SU-DHL-6 (cell line): ENCODE measurements around the gene P3H3.

Source experiments
- H2AFZ ChIP-seq: fragments of 200-600 bp; sonication (generic); 2 replicates; pipeline ENCODE4 v1.6.1; 2014; ENCODE audit warnings: low read depth, mild to moderate bottlenecking, moderate library complexity, mixed read lengths, antibody characterized with exemption, low read length; ENCODE audit not compliant: severe bottlenecking
- H3F3A ChIP-seq: fragments of 200-600 bp; shearing (Covaris generic); 2 replicates; pipeline ENCODE4 v1.6.0; 2016; ENCODE audit warnings: antibody characterized with exemption, mild to moderate bottlenecking; ENCODE audit not compliant: insufficient read depth
- H3K27ac ChIP-seq: fragments of 200-600 bp; sonication (generic); 2 replicates; pipeline ENCODE4 v1.5.1; 2016; ENCODE audit warnings: low read depth, mild to moderate bottlenecking, low read length, moderate library complexity, mixed read lengths
- H3K27me3 ChIP-seq: fragments of 200-600 bp; sonication (generic), shearing (Covaris generic); 2 replicates; pipeline ENCODE4 v1.6.0; 2014; ENCODE audit warnings: mild to moderate bottlenecking, low read length
- H3K36me3 ChIP-seq: fragments of 200-600 bp; sonication (generic); 2 replicates; pipeline ENCODE4 v1.6.1; 2014; ENCODE audit warnings: mild to moderate bottlenecking, low read length, mixed read lengths
- H3K4me2 ChIP-seq: fragments of 300-600, 200-600 bp; shearing (Covaris generic), sonication (generic); 2 replicates; pipeline ENCODE4 v1.6.0; 2014; ENCODE audit warnings: low read length, low read depth, mild to moderate bottlenecking; ENCODE audit not compliant: poor library complexity, severe bottlenecking
- H3K4me3 ChIP-seq: fragments of 200-600 bp; sonication (generic); 2 replicates; pipeline ENCODE4 v1.5.1; 2014; ENCODE audit warnings: antibody characterized with exemption, low read length, mild to moderate bottlenecking, mixed read lengths; ENCODE audit not compliant: insufficient read depth, poor library complexity, severe bottlenecking
- H3K79me2 ChIP-seq: fragments of 200-600 bp; sonication (generic); 2 replicates; pipeline ENCODE4 v1.6.1; 2014; ENCODE audit warnings: mild to moderate bottlenecking, low read length, moderate library complexity; ENCODE audit not compliant: insufficient read depth
- H3K9ac ChIP-seq: fragments of 200-600 bp; sonication (generic); 2 replicates; pipeline ENCODE4 v1.7.0; 2014; ENCODE audit warnings: mild to moderate bottlenecking, low read length
- H3K9me2 ChIP-seq: fragments of 200-600 bp; sonication (generic); replicated peaks from 2 replicates; pipeline ENCODE4 v1.6.1; 2014; ENCODE audit warnings: low read length; ENCODE audit not compliant: insufficient read depth
- H3K9me3 ChIP-seq: fragments of 200-600 bp; sonication (generic); 2 replicates; pipeline ENCODE4 v1.6.1; 2014; ENCODE audit warnings: low read length, mixed read lengths; ENCODE audit not compliant: insufficient read depth
- H4K20me1 ChIP-seq: fragments of 200-600 bp; sonication (generic); 2 replicates; pipeline ENCODE4 v1.6.1; 2014; ENCODE audit warnings: low read depth, mild to moderate bottlenecking, antibody characterized with exemption, low read length, moderate library complexity, mixed read lengths
- CTCF ChIP-seq: fragments of 200-600 bp; sonication (generic); IDR thresholded peaks from one replicate; pipeline ENCODE4 v1.5.1; 2017; ENCODE audit warnings: antibody characterized with exemption, mild to moderate bottlenecking, low read length, moderate library complexity; ENCODE audit not compliant: insufficient read depth, poor library complexity, severe bottlenecking
- EZH2phosphoT487 ChIP-seq: fragments of 200-600 bp; sonication (generic), shearing (Covaris generic); conservative IDR thresholded peaks from 2 replicates; pipeline ENCODE4 v1.6.1; 2018; ENCODE audit warnings: mild to moderate bottlenecking, antibody characterized with exemption, low read length, moderate library complexity, mixed read lengths

The P3H3 gene

GRCh38 chr12:6813363-6813762 lies 14.8 kb upstream of the P3H3 start:
- Histone ChIP-seq H3K27me3 (no peaks in the 10 kb centered on the region), H3K9me2 (no peaks in the 10 kb centered on the region), H3K79me2 (no peaks in the 10 kb centered on the region), H2AFZ (no peak overlapping the region), H4K20me1 (no peaks in the 10 kb centered on the region), H3K4me2 (no peak overlapping the region), H3K9me3 (no peaks in the 10 kb centered on the region), H3K36me3 (no peaks in the 10 kb centered on the region), H3K9ac (no peak overlapping the region), H3K4me3 (no peak overlapping the region), H3K27ac (no peak overlapping the region), H3F3A (no peaks in the 10 kb centered on the region)
- TF ChIP-seq EZH2phosphoT487 (no peak), CTCF (no peak)

GRCh38 chr12:6816598-6816997 lies 11.6 kb upstream of the P3H3 start:
- no peak overlapping the region for H3K27ac ChIP-seq
- no peak overlapping the region for H2AFZ ChIP-seq
- H3K9me3 ChIP-seq = no peaks in the 10 kb centered on the region
- no peaks in the 10 kb centered on the region for H3K9me2 ChIP-seq
- TF ChIP-seq EZH2phosphoT487 (no peak), CTCF (no peak)
- no peak overlapping the region for H3K4me3 ChIP-seq
- no peaks in the 10 kb centered on the region for H4K20me1 ChIP-seq
- no peak overlapping the region for H3K4me2 ChIP-seq
- H3F3A ChIP-seq = no peaks in the 10 kb centered on the region
- no peaks in the 10 kb centered on the region for H3K36me3 ChIP-seq
- no peaks in the 10 kb centered on the region for H3K79me2 ChIP-seq
- H3K27me3 ChIP-seq = no peaks in the 10 kb centered on the region
- H3K9ac ChIP-seq = no peak overlapping the region

- no peaks in the 10 kb centered on the region for H3K36me3 ChIP-seq
- no peak overlapping the region for H3K4me3 ChIP-seq
- H3K9ac ChIP-seq = no peak overlapping the region
- no peak overlapping the region for H3K4me2 ChIP-seq
- H4K20me1 ChIP-seq = no peaks in the 10 kb centered on the region
- H3F3A ChIP-seq = no peaks in the 10 kb centered on the region
- no peaks in the 10 kb centered on the region for H3K79me2 ChIP-seq
- H3K9me2 ChIP-seq = no peaks in the 10 kb centered on the region
- H3K9me3 ChIP-seq = no peaks in the 10 kb centered on the region
- TF ChIP-seq CTCF (no peak), EZH2phosphoT487 (no peak)
- no peak overlapping the region for H3K27ac ChIP-seq
- no peaks in the 10 kb centered on the region for H3K27me3 ChIP-seq
- H2AFZ ChIP-seq = no peak overlapping the region
These were observed 11.1 kb upstream of the P3H3 start for GRCh38 chr12:6817098-6817497.

GRCh38 chr12:6817662-6818157 lies 10.5 kb upstream of the P3H3 start:
- Histone ChIP-seq H2AFZ (no peak overlapping the region), H3K27me3 (no peaks in the 10 kb centered on the region), H3K79me2 (no peaks in the 10 kb centered on the region), H3K4me3 (no peak overlapping the region), H3K36me3 (no peaks in the 10 kb centered on the region), H3K27ac (no peak overlapping the region), H3K9me2 (no peaks in the 10 kb centered on the region), H3F3A (no peaks in the 10 kb centered on the region), H4K20me1 (no peaks in the 10 kb centered on the region), H3K9me3 (no peaks in the 10 kb centered on the region), H3K4me2 (no peak overlapping the region), H3K9ac (no peak overlapping the region)
- TF ChIP-seq EZH2phosphoT487 (no peak), CTCF (no peak)
